ENCODE data around the gene PRKCA. TPM values are rescaled to one million over a fixed set of nuclear protein-coding genes. Genes with fewer than 3 reads are reported as not detected.

The PRKCA gene
- total and polyA plus RNA-seq, 2 donors (not counting 3 experiments of a cell fraction or from before 2014, with no cell fraction given): 7.5 to 34.2 TPM

- H3K36me3 ChIP-seq (ENCODE audit: control insufficient read depth in 2 of 2, extremely low read depth in 1 of 2, insufficient read depth in 2 of 2, low read length in 2 of 2): no peaks in the 10 kb centered on the region
- no peaks in the 10 kb centered on the region for H4K20me1 ChIP-seq (replicated peaks; ENCODE audit: control insufficient read depth, extremely low read depth, insufficient read depth, low read length)
- intact Hi-C loops (cut with micrococcal nuclease) (no loop called here), dilution Hi-C loops (cut with MboI; ENCODE audit: extremely low pct_ligation_motif_present, low sequenced_read_pairs) (no loop called here)
- peaks cover 11 to 13% of the 10 kb centered on the region in 2 experiments for H3K27me3 ChIP-seq (ENCODE audit: control insufficient read depth in 2 of 2, insufficient read depth in 2 of 2, low read length in 2 of 2)
- no peak for TF ChIP-seq JUN (IDR thresholded peaks at IDR 0.05; ENCODE audit: borderline replicate concordance, insufficient read depth, insufficient read length, low read depth)
- TF ChIP-seq MYC (IDR thresholded peaks at IDR 0.05; ENCODE audit: low read depth, low read length): no peak
- TF ChIP-seq FOS (IDR thresholded peaks at IDR 0.05; ENCODE audit: borderline replicate concordance, insufficient read depth, low read length): no peak
- no peak for TF ChIP-seq GATA2 (IDR thresholded peaks at IDR 0.05; ENCODE audit: insufficient read depth, insufficient read length, low read depth, low read length)
- TF ChIP-seq CTCF (IDR thresholded peaks at IDR 0.05; ENCODE audit: extremely low read depth in 1 of 2, insufficient read depth in 1 of 2, low read depth in 1 of 2, low read length in 2 of 2): no peak
- TF ChIP-seq EZH2 (IDR thresholded peaks at IDR 0.05; ENCODE audit: borderline replicate concordance, low read depth, low read length, severe bottlenecking): no peak
- no peak for TF ChIP-seq MAX (IDR thresholded peaks at IDR 0.05; ENCODE audit: insufficient read depth, insufficient read length)
- TF ChIP-seq POLR2AphosphoS5 (IDR thresholded peaks at IDR 0.05; ENCODE audit: insufficient read depth, low read depth, low read length): no peak
- TF ChIP-seq POLR2A (IDR thresholded peaks at IDR 0.05; ENCODE audit: low read depth, low read length): no peak
- H3K9me1 ChIP-seq (replicated peaks; ENCODE audit: control insufficient read depth, extremely low read depth, insufficient read depth, low read length): no peaks in the 10 kb centered on the region
- no peak overlapping the region for H2AFZ ChIP-seq (ENCODE audit: low read depth, low read length)
- H3K4me1 ChIP-seq (ENCODE audit: control insufficient read depth, extremely low read depth, insufficient read depth, low read length): no peaks in the 10 kb centered on the region
- H3K79me2 ChIP-seq (ENCODE audit: control insufficient read depth, insufficient read depth, low read length): no peaks in the 10 kb centered on the region
- no peak overlapping the region for H3K4me3 ChIP-seq (replicated peaks in 1 of 3; ENCODE audit: insufficient read depth in 1 of 3, low read depth in 1 of 3, low read length in 3 of 3)
- CTCF ChIA-PET: no interaction called here
- no TSS peak for BruUV-seq (replicated peaks)
- H3K9me3 ChIP-seq (replicated peaks; ENCODE audit: control insufficient read depth, insufficient read depth, low read length): no peaks in the 10 kb centered on the region
- DNase-seq (ENCODE audit: low read depth, low spot score): no peak
- no peak overlapping the region for H3K4me2 ChIP-seq (ENCODE audit: insufficient read depth, low read length)
- FAIRE-seq: no peak
- POLR2A ChIA-PET: no interaction called here
- no peak overlapping the region for H3K27ac ChIP-seq (ENCODE audit: insufficient read depth, low read depth, low read length)
- no peak overlapping the region for H3K9ac ChIP-seq (replicated peaks; ENCODE audit: extremely low read depth, insufficient read depth, low read length)
Observed at GRCh38 chr17:66834426-66834918, 532.1 kb downstream of the PRKCA start.

All from endothelial cell of umbilical vein (primary cell).